PFSK-1 (cell line): ENCODE data around the gene FTL.

Experiments
- FOXP2 ChIP-seq: optimal IDR thresholded peaks from 2 replicates; pipeline ENCODE3; 2011; ENCODE audit warnings: borderline replicate concordance, control low read depth, inconsistent platforms; ENCODE audit not compliant: insufficient read depth; ENCODE audit errors: extremely low read length, extremely low read depth
- POLR2AphosphoS5 ChIP-seq: IDR thresholded peaks from 2 replicates; pipeline ENCODE4 v1.6.1; 2012; ENCODE audit warnings: low read depth, mild to moderate bottlenecking, control low read depth, low read length, moderate library complexity
- SIN3A ChIP-seq: IDR thresholded peaks from 2 replicates; pipeline ENCODE4 v1.6.1; 2012; ENCODE audit warnings: mild to moderate bottlenecking, low read length, moderate library complexity, borderline replicate concordance; ENCODE audit not compliant: insufficient read depth
- TAF1 ChIP-seq: IDR thresholded peaks from 2 replicates; pipeline ENCODE4 v1.6.1; 2012; ENCODE audit warnings: low read length, control low read depth, borderline replicate concordance; ENCODE audit not compliant: insufficient read depth
- TF ChIP-seq, protein P1 (sequence below), 2 experiments: IDR thresholded peaks; 2 replicates each; pipeline versions ENCODE4 v1.6.1 to v1.8.0; 2011 to 2012; ENCODE audit warnings: low read depth in 2 of 2, low read length in 2 of 2, control low read depth in 1 of 2, inconsistent platforms in 1 of 2, mild to moderate bottlenecking in 1 of 2, moderate library complexity in 1 of 2; ENCODE audit not compliant: insufficient read depth in 1 of 2

Gene FTL

DNA sequence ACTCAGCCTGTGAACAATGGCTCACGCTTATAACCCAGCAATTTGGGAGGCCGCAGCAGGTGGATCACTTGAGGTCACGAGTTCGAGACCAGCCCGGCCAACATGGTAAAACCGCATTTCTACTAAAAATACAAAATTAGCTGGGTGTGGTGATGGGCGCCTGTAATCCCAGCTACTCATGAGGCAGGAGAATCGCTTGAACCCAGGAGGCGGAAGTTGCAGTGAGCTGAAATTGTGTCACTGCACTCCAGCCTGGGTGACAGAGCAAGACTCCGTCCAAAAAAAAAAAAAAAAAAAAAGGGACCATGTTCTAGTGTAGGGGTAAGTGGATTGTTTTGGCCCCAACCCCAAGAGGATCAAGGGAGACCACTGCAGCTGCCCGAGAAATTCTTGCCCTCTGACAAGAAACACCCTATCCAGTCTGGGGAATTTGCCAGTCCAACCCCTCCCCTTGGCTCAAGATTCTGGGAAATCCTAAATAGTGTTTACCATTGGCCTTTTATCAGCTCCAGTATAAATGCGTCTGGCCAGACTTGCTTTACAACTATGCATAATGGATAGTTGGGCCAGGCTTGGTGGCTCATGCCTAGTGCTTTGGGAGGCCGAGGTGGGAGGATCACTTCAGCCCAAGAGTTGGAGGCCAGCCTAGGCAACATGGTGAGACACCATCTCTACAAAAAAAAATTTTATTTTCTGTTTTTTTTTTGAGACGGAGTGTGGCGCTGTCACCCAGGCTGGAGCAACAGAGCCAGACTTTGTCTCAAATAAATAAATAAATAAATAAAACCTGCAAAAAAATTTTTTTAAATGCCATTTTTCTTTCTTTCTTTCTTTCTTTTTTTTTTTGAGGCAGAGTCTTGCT is 36.7 kb upstream of the FTL start:
- TF ChIP-seq, protein P1, sequence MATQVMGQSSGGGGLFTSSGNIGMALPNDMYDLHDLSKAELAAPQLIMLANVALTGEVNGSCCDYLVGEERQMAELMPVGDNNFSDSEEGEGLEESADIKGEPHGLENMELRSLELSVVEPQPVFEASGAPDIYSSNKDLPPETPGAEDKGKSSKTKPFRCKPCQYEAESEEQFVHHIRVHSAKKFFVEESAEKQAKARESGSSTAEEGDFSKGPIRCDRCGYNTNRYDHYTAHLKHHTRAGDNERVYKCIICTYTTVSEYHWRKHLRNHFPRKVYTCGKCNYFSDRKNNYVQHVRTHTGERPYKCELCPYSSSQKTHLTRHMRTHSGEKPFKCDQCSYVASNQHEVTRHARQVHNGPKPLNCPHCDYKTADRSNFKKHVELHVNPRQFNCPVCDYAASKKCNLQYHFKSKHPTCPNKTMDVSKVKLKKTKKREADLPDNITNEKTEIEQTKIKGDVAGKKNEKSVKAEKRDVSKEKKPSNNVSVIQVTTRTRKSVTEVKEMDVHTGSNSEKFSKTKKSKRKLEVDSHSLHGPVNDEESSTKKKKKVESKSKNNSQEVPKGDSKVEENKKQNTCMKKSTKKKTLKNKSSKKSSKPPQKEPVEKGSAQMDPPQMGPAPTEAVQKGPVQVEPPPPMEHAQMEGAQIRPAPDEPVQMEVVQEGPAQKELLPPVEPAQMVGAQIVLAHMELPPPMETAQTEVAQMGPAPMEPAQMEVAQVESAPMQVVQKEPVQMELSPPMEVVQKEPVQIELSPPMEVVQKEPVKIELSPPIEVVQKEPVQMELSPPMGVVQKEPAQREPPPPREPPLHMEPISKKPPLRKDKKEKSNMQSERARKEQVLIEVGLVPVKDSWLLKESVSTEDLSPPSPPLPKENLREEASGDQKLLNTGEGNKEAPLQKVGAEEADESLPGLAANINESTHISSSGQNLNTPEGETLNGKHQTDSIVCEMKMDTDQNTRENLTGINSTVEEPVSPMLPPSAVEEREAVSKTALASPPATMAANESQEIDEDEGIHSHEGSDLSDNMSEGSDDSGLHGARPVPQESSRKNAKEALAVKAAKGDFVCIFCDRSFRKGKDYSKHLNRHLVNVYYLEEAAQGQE (IDR thresholded peaks at IDR 0.05; ENCODE audit: insufficient read depth in 1 of 2, low read depth in 2 of 2, low read length in 2 of 2): no peak
- no peak for TF ChIP-seq SIN3A
- no peak for TF ChIP-seq POLR2AphosphoS5
- TF ChIP-seq FOXP2: no peak
- no peak for TF ChIP-seq TAF1

DNA sequence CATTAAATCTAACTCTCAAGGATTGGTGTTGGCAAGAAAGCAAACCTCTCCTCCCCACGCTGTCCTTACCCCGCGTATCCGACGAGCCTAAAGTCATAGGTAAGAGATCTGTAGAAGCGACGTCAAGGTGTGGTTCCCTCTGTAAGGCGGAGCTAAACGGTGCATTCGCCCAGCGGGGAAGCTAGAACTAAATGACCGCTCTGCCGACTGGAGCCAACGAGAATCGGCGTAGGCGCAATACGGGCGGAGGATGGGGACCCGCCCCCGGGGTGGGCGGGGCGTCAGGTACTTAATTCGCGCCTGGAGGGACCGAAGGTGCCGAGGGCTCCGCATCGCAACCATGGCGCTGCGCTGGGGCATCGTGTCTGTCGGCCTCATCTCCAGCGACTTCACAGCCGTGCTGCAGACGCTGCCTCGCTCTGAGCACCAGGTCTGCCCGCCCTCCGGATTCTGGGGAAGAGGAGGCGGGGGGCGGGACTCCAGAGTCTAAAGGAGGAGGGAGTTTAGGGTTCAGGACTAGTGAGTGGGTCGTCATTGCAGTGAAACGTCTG is 31.7 kb upstream of the FTL start, which contains the start of gene DHDH:
Gene DHDH (plus strand): TSS at position 318 of the 551 bp plus-strand sequence. CDS start 23 bp downstream, at position 341.
- TF ChIP-seq SIN3A: no peak
- TF ChIP-seq TAF1: no peak
- TF ChIP-seq POLR2AphosphoS5: no peak
- TF ChIP-seq, protein P1 (IDR thresholded peaks at IDR 0.05; ENCODE audit: insufficient read depth in 1 of 2, low read depth in 2 of 2, low read length in 2 of 2): no peak
- TF ChIP-seq FOXP2: no peak

DNA sequence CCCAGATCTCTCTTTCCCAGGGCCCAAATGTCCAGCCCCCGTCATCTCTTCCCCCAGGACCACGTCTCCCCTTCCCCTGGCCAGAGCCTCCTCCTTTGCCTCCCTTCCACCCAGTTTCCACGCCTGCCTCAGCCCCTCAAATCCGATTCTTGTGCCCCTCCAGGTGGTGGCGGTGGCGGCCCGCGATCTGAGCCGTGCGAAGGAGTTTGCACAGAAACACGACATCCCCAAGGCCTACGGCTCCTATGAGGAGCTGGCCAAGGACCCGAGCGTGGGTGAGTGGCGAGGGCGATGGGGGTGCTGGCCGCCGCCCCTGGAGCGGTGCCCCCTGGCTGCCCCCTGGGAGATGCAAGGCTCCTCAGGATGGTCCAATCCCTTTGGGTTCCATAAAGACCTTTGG is 30.3 kb upstream of the FTL start:
- TF ChIP-seq, protein P1 (IDR thresholded peaks at IDR 0.05; ENCODE audit: insufficient read depth in 1 of 2, low read depth in 2 of 2, low read length in 2 of 2): no peak
- TF ChIP-seq POLR2AphosphoS5 (no peak), FOXP2 (no peak), TAF1 (no peak), SIN3A (no peak)

DNA sequence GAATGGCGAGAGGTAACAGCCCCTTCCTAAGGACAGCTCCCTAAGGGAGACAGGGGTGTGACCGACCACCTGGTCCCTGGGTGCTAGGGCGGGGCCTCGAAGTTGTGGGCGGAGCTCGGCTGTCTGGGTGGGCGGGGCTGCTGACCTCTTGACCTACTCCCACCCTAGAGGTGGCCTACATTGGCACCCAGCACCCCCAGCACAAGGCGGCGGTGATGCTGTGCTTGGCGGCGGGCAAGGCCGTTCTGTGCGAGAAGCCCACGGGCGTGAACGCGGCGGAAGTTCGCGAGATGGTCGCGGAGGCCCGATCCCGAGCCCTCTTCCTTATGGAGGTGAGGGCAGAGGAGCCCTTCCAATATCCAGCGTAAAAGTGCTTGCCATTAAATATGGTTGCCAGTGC is 29.2 kb upstream of the FTL start:
- no peak for TF ChIP-seq FOXP2

DNA sequence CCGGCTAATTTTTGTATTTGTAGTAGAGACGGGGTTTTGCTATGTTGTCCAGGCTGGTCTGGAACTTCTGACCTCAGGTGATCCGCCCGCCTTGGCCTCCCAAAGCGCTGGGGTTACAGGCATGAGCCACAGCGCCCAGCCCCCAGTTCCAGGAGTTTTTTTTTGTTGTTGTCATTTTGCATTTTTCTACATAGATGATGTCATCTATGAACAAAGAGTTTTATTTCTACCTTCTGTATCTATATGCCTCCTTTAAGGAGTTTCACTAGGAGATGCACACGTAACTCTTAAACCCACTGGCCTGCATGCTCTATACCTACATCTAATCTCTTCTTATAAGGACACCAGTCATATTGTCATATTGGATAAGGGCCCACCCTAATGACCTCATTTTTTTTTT is 26.9 kb upstream of the FTL start:
- TF ChIP-seq, protein P1 (IDR thresholded peaks at IDR 0.05; ENCODE audit: insufficient read depth in 1 of 2, low read depth in 2 of 2, low read length in 2 of 2): no peak
- TF ChIP-seq POLR2AphosphoS5 (no peak), FOXP2 (no peak), TAF1 (no peak), SIN3A (no peak)
